22Rv1 (cell line): ENCODE results near the gene CHCHD4.

Experiments
- CTCF ChIP-seq: fragments of 450-650 bp; IDR thresholded peaks from 2 replicates; pipeline ENCODE4 v1.5.1; 2017; ENCODE audit warnings: mild to moderate bottlenecking
- ZFX ChIP-seq: fragments of 450-650 bp; IDR thresholded peaks from 2 replicates; pipeline ENCODE4 v1.6.1; 2017; ENCODE audit warnings: antibody characterized with exemption, borderline replicate concordance

GRCh38 chr3:14172496-14172895 lies 47.8 kb upstream of the CHCHD4 start:
- TF ChIP-seq CTCF (no peak), ZFX (no peak)
